Sciatic nerve (tissue), 2 donors: ENCODE data around the gene NTSR1. TPM values are rescaled to one million over a fixed set of nuclear protein-coding genes. Genes with fewer than 3 reads are reported as not detected.

Experiments used
- ATAC-seq: fragments of 200-7000 bp; cut with Tn5 transposase; one replicate; pipeline ENCODE4 v1.9.1; 2020; ENCODE audit warnings: mild to moderate bottlenecking, moderate library complexity
- DNase-seq: peaks from one replicate; pipeline ENCODE4 v3.0.0-alpha.2; 2020; ENCODE audit warnings: low spot score
- intact Hi-C: fragments of 100-400 bp; cut with DNase I; formaldehyde crosslinking; loops from one replicate; pipeline ENCODE4 v1.14.2; 2022
- total RNA-seq: library from RNA; stranded (reverse); fragmentation: NEBNext Ultra II Directional; extraction: Animal tissue kit (Norgen Biotek cat#: 25700); gene quantifications from one replicate; pipeline ENCODE4 v1.2.1, GENCODE V29; 2021
- donor health status: DM: no; HTN: no; CAD: no.
- donor health status: DM: no; HTN: no; CAD: no.

NTSR1 gene
- total RNA-seq, 1 donor from 2014 or later: 0.09 TPM

DNA sequence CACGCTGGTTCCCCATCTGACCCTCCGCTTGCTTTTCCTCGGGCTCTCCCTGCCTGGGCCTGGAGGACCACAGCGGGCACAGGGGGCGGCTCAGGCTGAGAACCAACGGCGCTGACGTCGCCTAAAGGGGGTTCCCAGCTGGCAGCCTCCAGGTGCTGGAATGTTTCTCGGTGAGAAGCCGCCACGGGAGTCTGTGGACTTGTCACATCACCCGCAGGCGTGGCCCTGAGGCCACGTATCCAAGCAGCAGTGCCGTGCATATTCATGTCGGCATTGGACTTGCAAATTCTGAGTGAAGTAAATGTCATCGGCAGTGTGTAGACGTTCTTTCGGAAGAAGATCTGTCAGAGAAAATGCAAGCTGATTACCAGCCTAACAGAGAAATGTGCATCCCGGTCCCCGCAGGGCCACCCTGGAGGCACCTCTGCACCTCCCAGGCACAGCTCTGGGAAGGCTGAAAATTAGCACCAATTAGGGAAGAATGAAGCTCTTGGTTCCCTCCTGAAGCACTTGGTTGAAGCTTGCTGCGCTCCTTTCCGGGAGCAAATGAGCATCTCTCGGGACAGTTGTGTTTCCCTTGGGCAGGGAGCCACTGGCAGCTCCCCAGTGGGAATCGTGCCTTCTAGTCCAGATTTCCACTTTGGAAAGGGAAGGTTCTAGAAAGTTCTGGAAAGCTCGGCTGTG is 24.3 kb downstream of the NTSR1 start:
- ATAC-seq (no peak), DNase-seq (peak; percentile 30)
- intact Hi-C loops: no loop called here

DNA sequence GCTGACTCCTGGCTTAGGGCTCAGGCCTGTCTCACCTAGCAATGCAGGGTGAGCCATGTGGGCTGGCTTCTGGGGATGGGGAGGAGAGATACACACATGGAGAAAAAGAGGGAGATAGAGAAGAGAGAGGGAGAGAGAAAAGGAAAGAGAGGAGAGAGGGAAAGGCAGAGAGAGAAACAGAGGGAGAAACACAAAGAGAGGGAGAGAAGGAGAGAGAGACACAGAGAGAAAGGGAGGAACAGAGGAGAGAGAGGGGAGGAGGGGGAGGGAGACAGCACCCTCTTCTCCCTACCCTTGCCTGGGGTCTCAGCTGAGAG is 24.8 kb downstream of the NTSR1 start:
- intact Hi-C loops: no loop called here
- peak; percentile 19 for DNase-seq
- ATAC-seq: no peak

DNA sequence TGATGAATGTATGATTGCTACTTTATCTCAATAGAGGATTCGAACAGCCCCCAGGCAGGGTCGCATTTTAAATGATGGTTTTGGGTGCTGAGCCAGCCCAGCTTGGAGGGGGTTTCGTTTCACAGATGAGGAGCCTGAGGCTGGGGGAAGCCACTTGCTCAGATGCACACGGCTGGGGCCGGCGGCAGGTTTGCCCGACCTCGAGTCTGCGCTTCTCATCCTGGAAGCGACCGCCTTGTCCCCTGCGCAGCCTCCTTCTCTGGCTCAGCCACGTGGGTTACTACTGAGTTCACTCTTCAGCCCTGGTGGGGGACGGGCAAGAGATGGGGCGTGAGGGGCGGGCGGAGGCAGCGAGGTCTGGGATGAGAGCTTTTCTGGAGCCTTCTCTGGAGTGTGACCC is 25.3 kb downstream of the NTSR1 start:
- DNase-seq: peak; percentile 31
- intact Hi-C loops: no loop called here
- ATAC-seq: no peak

DNA sequence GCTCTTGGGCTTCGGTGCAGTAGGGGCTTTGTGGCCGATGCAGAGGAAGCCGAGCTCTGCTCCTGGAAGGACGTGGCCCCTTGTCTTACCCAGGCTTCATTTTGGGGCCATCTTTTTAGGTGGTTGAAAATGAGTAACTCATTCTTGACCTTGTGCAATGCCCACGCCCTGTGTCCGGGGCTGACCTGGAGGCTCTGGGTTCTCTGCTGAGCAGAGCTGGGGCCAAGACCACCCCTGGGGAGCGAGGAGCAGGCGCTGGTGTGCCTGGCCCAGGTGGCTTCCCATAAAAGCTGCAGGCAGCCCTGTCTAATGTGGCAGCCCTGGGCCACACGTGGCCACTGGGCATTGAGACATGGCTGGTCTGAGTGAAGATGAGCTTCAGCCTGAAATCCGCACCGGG is 25.7 kb downstream of the NTSR1 start:
- DNase-seq (peak; percentile 33), ATAC-seq (no peak)
- intact Hi-C loops: no loop called here

DNA sequence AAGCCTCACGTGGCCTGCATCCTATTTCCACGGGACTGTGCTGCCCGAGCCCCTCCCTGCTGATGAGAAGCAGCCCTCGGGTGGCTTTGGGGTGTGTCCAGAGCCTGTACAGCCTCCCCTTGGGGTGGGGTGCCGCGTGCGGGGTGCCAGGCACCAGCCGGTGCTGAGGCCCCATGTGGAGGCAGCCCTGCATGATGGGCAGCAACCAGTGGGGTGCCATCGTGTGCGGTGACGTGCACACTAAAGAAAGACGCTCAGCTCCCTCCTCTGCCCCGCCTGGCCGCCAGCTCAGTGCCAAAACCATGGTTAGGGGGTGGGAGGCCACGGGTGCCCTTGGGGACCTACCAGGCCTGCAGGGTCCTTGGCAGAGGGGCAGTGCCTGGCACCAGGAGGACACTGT is 26.2 kb downstream of the NTSR1 start:
- ATAC-seq: no peak
- DNase-seq: peak; percentile 40
- intact Hi-C loops: no loop called here

DNA sequence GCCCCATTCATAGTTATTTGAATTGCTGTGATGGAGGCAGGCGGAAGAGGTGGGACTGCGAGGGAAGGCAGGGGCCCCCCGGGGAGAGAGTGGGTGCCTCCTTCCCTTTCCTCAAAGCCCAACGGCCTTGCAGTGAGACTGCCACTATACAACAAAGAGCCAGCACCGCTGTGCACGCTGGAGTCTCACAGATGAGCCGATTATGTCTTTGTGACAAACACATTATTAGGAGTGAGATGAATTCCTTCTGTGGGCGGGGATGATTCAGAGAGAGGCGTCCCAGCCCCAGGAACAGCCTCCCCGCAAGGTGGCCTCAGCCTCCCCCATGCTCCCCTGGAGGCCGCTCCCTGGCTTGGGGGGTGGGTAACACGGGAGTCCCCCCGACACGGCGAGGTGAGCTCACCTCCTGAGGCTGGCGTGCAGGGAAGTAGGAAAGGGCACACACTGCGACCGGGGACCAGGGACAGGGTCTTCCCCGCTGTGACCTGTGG is 26.7 kb downstream of the NTSR1 start:
- ATAC-seq: no peak
- peak; percentile 42 for DNase-seq
- intact Hi-C loops: no loop called here

DNA sequence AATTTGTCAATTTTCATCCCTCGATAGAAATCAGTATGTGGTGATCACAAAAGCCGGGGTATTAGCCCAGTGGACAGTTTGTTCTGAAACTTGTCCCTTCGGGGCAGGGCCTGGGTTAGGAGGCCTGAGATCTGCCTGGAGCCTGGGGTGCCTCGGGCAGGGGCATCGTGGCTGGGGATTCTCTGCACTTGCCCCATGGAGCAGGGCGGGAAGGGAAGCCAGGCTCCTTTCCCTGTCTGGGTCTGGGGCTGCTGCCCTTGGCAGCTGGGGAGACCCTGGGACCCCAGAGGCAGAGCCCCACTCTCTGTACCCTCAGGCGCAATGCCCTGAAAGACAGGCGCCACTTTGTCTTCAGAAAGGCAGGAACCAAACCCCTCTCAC is 27.4 kb downstream of the NTSR1 start:
- intact Hi-C loops: no loop called here
- DNase-seq (peak; percentile 21), ATAC-seq (no peak)

DNA sequence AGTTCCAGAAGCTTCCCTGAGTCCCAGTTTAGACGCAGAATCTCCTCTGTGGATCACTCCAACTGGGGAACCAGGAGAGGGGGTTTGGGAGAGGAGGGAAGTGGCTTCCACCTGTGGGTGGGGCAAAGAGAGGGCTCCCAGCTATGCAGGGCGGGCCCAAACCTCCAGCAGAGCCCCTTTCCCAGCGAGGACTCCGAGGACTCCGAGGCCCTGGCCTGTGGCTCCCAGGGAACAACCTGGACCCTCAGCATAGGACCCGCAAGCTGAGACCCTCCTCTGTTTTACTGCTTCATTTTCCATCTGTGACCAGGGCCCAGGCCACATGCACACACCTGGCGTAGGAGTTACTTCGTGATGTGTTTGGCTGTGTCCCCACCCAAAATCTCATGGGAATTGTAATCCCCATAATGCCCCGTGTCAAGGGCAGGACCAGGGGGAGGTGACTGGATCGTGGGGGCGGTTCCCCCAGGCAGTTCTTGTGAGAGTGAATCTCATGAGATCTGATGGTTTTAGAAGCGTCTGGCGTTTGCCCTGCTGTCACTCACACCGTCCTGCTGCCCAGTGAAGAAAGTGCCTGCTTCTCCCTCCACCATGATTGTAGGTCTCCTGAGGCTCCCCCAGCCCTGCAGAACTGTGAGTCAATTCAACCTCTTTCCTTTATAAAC is 27.9 kb downstream of the NTSR1 start:
- intact Hi-C loops: no loop called here
- no peak for ATAC-seq
- DNase-seq: peak; percentile 43

DNA sequence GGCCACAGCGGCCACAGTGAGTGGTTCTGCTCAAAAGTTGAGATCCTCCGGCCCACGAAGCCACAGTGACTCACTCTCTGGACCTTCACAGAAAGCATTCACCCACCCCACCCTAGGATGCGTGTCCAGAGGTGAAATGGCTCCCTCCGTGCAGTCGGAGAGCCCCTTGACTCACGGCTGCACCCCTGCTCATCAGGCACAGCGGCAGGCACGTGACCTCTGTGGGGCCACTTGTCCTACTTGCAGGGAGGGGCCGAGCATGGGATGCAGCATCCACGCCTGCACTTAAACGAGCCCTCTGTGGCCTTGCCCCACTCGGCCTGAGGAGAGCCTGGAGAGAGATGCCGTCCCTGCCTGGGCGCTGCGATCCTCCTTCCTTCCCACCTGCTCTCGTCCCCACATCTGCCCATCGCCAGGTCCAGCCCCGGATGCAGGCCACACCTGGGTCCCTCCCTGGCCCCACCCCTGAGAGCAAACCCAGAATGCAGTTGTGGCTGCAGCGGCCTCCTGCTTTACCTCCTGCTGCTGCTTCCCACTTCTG is 28.7 kb downstream of the NTSR1 start:
- DNase-seq (peak; percentile 50), ATAC-seq (no peak)
- intact Hi-C loops: no loop called here

DNA sequence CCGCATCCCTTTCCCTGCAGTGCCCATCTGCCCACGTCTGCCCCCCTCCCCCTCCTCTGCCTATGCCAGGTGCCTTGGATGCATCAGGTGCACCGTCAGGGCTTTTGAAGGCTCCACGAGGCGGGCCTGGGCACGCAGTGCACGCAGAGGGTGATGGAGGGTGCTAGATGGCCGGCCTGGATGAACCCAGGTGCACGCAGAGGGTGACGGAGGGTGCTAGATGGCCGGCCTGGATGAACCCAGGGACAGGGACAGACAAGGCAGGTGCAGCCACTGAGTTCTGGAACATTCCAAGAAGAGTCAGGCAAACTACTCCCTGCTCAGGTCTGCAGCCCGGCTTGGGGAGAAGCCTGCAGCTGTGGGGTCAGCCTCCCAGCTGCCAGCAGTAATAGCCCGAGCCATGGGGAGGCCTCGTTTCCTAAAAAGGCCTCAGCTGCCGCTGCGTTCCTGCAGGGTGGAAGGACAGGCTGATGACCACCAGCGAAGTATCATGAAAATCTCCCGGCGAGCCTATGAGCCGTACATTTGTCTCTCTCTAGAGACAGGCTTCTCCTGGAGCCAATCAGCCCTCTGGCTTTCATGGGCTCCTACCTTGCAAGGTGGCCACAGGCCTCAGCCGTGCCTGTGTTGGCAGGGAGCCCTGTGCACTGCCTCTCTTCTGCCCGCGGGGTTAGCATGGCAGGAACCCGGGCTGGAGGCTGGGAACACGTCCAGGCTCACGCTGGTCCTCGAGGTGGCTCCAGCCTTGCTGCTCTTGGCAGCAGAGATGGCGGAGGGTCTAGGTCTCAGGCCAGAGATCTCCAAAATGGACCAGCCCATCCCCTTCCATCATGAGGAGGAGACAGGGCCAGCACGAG is 29.6 kb downstream of the NTSR1 start:
- ATAC-seq (no peak), DNase-seq (peak; percentile 42)
- intact Hi-C loops: no loop called here

DNA sequence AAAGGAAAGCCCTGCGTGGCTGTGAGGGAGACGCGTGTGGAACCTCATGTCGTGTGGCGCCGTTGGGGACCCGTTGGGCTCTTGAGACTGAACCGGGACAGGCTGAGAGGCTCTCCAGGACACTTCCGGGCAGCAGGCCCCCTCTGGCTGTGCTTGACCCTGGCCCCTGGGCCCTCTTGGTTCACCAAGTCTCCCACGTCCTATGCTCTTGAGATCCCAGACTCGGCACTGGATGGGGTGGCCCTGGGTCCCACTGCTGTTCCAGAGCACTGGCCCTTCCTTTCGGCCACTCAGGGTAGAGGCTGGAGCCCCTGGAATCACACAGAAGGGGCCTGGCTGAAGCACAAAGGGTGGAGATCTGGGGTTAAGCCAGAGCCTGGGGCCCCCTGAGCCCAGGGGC is 30.4 kb downstream of the NTSR1 start:
- DNase-seq (no peak), ATAC-seq (no peak)
- intact Hi-C loops: no loop called here

DNA sequence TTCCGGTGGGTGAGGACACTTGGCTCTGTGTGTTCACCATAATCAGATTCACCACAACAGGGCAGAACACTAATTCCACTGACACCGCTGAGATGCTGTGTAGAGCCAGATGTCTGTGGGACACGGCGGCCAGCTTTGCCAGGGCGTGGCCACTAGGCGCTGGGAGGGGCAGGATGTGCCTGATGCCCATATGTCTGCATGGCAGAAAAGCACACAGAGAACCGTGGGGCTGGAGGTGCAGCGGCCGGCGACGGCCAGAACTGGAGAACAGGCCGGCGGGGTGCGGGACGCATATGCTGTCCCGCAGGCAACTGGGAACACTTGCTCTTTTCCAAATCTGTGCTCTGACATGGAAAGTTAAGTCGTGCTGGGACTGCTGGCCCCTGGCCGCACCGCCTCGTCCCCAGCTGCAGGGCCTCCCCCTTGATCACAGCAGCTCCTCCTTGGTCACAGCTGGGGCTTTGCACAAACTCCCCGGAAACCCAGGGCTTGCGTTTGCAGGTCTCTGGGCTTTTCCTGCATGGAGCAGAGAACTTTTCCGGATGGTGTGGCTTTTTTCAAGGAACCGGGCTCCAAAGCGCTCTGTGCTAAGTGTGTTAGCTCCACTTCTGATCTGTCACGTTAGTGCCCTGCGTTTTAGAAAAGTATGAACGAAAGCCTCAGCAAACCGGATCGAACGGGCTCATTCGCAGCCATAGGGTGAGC is 31.1 kb downstream of the NTSR1 start:
- DNase-seq (no peak), ATAC-seq (peak; percentile 23)

DNA sequence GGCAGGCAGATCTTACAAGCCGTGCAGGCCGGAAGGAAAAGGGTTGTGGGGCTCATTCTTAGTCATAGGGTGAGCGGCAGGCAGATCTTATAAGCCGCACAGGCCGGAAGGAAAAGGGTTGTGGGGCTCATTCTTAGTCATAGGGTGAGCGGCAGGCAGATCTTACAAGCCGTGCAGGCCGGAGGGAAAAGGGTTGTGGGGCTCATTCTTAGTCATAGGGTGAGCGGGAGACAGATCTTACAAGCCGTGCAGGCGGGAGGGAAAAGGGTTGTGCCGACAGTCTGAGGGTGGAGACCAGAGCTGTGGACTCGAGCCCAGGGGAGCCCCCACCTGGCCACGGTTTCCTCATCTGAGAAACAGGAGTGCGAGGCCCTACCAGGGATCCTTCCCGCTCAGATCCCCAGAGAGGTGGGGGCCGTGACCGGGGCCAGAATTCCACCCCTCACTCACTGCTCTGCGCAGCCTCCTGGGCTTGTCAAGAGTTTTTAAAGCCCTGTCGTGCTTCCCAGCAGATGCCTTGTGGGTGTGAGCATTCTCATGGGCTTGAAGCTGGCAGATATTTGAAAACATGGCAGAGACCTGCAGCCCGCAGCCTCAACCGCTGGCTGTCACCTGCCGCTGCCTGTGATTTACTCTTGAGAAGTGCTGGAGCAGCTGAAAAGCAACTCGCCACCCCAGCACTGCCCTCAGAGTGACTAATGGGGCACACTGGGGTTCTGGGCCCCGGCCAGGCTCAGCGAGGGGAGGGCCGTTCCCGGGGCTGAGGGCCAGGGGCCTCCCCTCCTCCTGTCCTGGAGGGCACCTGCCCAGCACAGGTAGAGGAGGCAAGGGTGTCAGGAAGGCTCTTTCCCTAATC is 31.9 kb downstream of the NTSR1 start:
- DNase-seq (no peak), ATAC-seq (no peak)
- intact Hi-C loops: no loop called here

More for the DNA sequence above, 31.1 kb downstream of the NTSR1 start:
- intact Hi-C loops: no loop called here

DNA sequence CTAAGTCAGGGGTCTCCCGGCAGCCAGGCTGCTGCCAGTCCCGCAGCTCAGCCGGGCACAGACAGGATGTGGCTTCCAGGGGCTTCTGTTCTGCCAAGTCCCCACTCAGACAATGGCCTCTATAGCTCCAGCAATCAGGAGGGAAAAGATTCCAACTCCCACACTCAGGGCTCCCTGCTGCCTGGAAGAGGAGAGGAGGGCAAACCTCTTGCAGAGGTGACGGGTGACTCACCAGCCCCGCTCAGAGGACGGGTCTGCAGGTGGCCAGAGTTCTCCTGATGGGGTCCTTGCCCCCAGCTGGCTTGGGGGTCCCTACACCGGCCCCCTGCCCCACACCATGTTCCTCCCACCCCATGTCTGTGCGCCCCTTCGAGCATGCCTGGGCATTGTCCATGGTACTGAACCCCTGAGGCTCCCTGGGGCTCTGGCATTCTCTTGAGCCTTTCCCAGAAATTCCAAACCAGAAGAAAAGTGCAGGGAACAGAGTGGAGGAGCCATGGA is 32.6 kb downstream of the NTSR1 start:
- intact Hi-C loops: no loop called here
- ATAC-seq (no peak), DNase-seq (no peak)

DNA sequence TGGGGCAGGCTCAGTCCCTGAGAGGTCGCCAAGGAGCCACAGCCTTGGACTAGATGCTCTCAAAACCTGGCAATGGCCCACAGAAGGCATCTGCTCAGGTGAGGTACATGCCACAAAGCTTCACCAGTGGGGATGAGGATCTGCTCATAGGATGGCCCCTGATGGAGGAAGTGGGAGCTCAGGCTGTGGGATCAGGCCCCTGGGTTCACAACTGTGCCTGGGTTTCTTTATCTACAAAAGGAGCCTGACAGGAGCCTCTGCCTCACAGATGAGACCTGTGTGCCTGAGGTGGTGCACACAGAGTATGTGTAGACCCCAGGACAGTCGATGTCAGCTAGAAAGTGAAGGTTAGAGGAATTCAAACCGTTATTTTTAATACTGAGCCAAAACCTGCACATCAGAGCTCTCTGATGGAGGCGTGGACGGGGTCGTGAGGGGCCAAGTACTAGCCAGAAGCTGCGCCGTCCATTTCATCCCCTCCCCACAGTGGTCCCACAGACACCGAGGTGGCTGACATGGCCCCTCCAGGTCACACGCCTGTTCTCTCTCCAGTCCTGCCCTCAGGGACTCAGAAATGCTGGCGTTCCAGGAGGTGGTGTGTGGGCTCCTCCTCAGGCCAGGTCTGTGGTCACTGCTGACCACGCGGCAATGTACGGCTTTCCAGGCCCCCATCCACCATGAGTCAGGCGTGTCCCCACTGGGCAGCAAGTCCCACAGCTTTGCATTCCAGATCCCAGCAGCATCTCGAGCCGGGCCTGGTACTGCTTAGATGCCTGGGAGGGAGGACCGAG is 33.3 kb downstream of the NTSR1 start:
- ATAC-seq (no peak), DNase-seq (no peak)
- intact Hi-C loops: no loop called here

DNA sequence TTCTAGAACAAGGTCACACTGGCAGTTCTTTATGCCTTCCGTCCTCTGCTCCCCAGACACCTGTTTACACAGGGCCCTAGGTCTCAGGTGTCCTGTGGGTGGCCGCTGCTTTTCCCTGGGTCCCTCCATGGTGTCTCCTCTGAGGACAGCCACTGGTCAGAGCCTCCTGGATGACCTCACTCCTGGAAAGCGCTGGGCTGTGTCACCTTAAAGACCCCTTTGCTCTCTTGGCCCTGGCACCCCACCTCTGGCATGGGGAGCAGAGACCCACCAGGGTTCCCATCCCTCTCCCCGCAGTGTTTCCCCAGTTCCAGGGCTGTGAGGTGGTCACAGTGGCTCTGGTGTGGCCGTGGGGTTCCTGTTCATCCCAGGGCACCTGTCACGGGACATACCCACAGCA is 33.9 kb downstream of the NTSR1 start:
- no peak for DNase-seq
- intact Hi-C loops: no loop called here
- ATAC-seq: no peak

DNA sequence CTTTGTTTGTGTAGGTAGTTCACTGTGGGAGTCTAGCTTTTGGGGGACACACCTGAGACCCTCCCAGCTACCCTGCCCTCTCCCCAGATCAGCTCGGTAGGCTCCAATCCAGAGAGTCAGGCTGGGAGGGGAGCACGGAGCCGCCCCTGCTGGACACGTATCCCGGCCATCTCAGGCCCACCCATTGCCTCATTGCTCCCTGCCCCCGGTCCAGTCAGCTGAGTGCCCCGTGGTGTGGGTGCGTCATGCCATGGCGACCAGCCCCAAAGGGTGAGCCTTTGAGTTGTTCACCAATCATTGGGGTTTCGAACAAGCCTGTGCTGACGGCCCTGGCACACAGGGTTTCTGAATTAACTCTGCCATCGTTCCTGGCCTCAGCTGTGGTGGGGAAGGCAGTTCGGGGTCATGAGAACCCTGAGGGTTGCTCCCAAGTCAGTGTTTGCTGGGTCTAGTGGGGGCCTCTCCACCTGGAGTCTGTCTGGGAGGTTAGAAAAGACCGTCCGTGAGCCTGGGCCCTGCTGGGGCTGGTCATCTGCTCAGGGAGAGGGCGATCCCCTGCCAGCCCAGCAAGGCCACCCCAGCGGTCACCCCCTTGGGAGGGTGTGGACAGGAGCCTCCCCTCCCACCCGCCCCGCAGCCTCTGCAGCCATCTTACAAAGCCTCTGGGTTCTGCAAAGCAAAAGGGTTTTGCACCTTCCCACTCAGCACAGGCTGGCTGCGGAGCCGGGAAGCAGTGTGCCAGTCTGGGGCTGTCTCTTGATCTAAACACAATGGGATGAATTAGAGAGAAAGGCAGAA is 34.5 kb downstream of the NTSR1 start:
- intact Hi-C loops: no loop called here
- DNase-seq (no peak), ATAC-seq (no peak)
